ENCODE measurements around the gene SLC16A6.
"Not testable (repeated sequence)": the region's sequence is repeated elsewhere in the genome, so short reads cannot be mapped to it uniquely, and the experiment has no call there.

- TF ChIP-seq CTCF (IDR thresholded peaks at IDR 0.05 in 4 of 5, conservative IDR thresholded peaks at IDR 0.05 in 1 of 5): not testable (repeated sequence)
- peak in 1 of 2 donors; percentile 31 for TF ChIP-seq POLR2A (IDR thresholded peaks at IDR 0.05)
These were observed 31.9 kb downstream of the SLC16A6 start for GRCh38 chr17:68258890-68259647.

All from gastrocnemius medialis (tissue), 4 donors.